RWPE2 (cell line): ENCODE results near the gene STRADB.
"Not testable (repeated sequence)": the region's sequence is repeated elsewhere in the genome, so short reads cannot be mapped to it uniquely, and the experiment has no call there.

Source experiments
- ATAC-seq: fragments of 200-7000 bp; cut with Tn5 transposase; 3 replicates; pipeline ENCODE4 v1.9.1; 2021; ENCODE audit warnings: low read depth
- DNase-seq: peaks from one replicate; pipeline ENCODE4 v3.0.0-alpha.2; 2020; ENCODE audit warnings: low spot score
- H3K27ac ChIP-seq: fragments of 450-650 bp; 2 replicates; pipeline ENCODE4 v1.5.1; 2017; ENCODE audit warnings: mild to moderate bottlenecking; ENCODE audit not compliant: poor library complexity, severe bottlenecking
- H3K27me3 ChIP-seq: fragments of 250-450 bp; sonication (Bioruptor Pico); 2 replicates; pipeline ENCODE4 v1.5.1; 2021; ENCODE audit warnings: mild to moderate bottlenecking, moderate library complexity; ENCODE audit not compliant: insufficient read depth, poor library complexity, severe bottlenecking
- H3K36me3 ChIP-seq: fragments of 250-450 bp; sonication (Bioruptor Pico); 2 replicates; pipeline ENCODE4 v1.5.1; 2020; ENCODE audit warnings: low read depth, mild to moderate bottlenecking, moderate library complexity
- H3K4me1 ChIP-seq: fragments of 250-450 bp; sonication (Bioruptor Pico); 2 replicates; pipeline ENCODE4 v1.5.1; 2021; ENCODE audit warnings: mild to moderate bottlenecking, moderate library complexity; ENCODE audit not compliant: insufficient read depth, poor library complexity, severe bottlenecking
- H3K4me3 ChIP-seq: fragments of 250-450 bp; sonication (Bioruptor Pico); 2 replicates; pipeline ENCODE4 v1.5.1; 2021; ENCODE audit warnings: mild to moderate bottlenecking, moderate library complexity; ENCODE audit not compliant: severe bottlenecking
- H3K9me3 ChIP-seq: fragments of 250-450 bp; sonication (Bioruptor Pico); 2 replicates; pipeline ENCODE4 v1.5.1; 2021; ENCODE audit warnings: mild to moderate bottlenecking, moderate library complexity; ENCODE audit not compliant: severe bottlenecking
- TF ChIP-seq, protein P1 (sequence below): fragments of 450-650 bp; IDR thresholded peaks from one replicate; pipeline ENCODE4 v1.5.1; 2017; ENCODE audit warnings: mild to moderate bottlenecking, moderate library complexity; ENCODE audit not compliant: poor library complexity, severe bottlenecking

The STRADB gene

DNA sequence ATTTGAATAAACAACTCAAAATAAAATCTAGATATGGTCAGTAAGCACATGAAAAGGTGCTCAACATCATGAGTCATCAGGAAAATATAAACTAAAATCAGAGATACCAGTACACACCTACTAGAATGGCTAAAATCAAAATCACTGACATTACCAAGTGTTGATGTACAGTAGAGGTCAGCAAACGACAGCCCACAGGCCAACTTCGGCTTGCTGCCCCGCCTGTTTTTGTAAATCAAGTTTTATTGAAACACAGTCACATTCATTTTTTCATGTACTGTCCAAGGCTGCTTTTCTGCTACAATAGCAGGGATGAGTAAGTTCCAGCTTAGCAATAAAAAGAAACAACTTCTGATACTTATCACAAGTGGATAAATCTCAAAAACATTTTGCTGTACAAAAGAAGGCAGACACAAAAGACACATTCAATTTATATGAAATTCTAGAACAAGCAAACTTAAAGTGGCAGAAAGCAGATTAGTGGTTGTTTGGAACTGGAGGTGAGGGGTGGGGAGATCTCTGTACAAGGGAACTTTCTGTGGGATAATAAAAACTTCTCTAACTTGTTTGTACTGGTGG is 32.4 kb upstream of the STRADB start:
- ATAC-seq (peak; percentile 62; the same call in 2 of the 3 replicates), DNase-seq (no peak)
- peaks cover 19% of the 10 kb centered on the region for H3K4me1 ChIP-seq
- no peaks in the 10 kb centered on the region for H3K27me3 ChIP-seq
- TF ChIP-seq, protein P1, sequence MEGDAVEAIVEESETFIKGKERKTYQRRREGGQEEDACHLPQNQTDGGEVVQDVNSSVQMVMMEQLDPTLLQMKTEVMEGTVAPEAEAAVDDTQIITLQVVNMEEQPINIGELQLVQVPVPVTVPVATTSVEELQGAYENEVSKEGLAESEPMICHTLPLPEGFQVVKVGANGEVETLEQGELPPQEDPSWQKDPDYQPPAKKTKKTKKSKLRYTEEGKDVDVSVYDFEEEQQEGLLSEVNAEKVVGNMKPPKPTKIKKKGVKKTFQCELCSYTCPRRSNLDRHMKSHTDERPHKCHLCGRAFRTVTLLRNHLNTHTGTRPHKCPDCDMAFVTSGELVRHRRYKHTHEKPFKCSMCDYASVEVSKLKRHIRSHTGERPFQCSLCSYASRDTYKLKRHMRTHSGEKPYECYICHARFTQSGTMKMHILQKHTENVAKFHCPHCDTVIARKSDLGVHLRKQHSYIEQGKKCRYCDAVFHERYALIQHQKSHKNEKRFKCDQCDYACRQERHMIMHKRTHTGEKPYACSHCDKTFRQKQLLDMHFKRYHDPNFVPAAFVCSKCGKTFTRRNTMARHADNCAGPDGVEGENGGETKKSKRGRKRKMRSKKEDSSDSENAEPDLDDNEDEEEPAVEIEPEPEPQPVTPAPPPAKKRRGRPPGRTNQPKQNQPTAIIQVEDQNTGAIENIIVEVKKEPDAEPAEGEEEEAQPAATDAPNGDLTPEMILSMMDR: peak; percentile 53
- H3K27ac ChIP-seq: peak overlapping the region; percentile 33
- no peaks in the 10 kb centered on the region for H3K9me3 ChIP-seq
- H3K36me3 ChIP-seq: peaks cover 18% of the 10 kb centered on the region
- H3K4me3 ChIP-seq: no peak overlapping the region

DNA sequence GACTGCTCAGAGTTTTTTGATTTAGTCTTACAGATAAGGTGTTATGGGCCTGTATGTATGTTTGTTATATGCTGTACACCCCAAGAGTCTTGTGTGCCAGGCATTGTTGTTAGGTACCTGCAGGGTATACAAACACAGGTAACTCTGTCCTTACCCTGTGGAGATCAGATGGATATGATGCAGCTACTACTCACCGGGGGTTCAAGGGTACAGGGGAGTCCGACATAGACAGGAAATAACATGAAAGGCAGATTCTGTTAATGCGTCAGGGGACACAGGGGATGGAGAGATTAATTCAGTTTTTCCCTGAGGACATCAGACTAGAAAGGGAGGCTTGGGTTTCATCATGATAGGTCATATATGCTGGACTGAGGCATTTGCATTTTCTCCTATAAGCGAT is 31.6 kb upstream of the STRADB start:
- H3K4me3 ChIP-seq: no peak overlapping the region
- ATAC-seq: no peak
- H3K27ac ChIP-seq: peak overlapping the region; percentile 33
- no peaks in the 10 kb centered on the region for H3K9me3 ChIP-seq
- no peaks in the 10 kb centered on the region for H3K27me3 ChIP-seq
- H3K4me1 ChIP-seq: peaks cover 16% of the 10 kb centered on the region
- TF ChIP-seq, protein P1: no peak
- no peak for DNase-seq
- H3K36me3 ChIP-seq: peaks cover 18% of the 10 kb centered on the region

DNA sequence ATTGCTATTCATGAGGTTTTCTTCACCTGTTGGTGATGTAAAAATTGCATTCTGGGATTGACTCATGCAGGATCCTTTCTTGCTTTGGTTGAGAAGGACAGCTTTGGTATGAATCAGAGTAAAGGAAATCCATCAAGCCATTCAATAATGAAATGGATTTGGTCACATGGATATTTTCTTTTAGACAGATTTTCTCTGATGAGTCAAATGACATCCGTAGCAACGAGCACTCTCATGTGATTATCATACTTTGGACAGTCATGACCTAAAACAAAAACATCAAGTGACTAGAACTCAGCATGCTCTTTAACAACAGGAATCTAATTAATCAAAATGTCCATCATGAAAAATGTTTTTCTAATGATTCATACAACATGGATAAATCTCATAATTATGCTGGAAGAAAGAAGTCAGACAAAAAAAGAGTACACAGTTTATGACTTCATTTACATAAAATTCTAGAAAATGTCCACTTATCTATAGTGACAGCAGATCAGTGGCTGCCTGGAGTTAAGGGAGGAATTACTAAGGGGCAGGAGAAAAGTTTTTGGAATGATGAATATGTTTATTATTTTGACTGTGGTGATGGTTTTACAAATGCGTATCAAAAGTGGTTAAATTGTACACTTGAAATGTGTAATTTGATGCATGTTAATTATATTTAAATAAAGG is 31.0 kb upstream of the STRADB start:
- Histone ChIP-seq H3K9me3 (no peaks in the 10 kb centered on the region), H3K27ac (peak overlapping the region; percentile 33), H3K27me3 (no peaks in the 10 kb centered on the region), H3K4me1 (peaks cover 16% of the 10 kb centered on the region), H3K4me3 (no peak overlapping the region), H3K36me3 (peaks cover 18% of the 10 kb centered on the region)
- DNase-seq (no peak), ATAC-seq (peak; percentile 77)
- TF ChIP-seq, protein P1: no peak

DNA sequence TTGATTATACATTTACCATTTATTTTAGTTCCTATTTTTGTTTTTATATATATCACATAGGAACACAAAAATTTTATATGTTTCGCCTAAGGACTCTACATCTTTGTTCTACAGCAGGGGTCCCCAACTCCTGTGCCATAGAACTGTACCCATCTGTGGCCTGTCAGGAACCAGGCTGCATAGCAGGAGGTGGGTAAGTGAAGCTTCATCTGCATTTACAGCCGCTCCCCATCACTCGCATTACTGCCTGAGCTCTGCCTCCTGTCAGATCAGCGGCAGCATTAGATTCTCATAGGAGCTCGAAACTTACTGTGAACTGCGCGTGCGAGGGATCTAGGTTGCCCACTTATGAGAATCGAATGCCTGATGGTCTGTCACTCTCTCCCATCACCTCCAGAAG is 25.6 kb upstream of the STRADB start:
- ATAC-seq (no peak), DNase-seq (no peak)
- no peak overlapping the region for H3K4me3 ChIP-seq
- H3K4me1 ChIP-seq: peaks cover 5% of the 10 kb centered on the region
- no peaks in the 10 kb centered on the region for H3K27me3 ChIP-seq
- H3K9me3 ChIP-seq: no peaks in the 10 kb centered on the region
- H3K36me3 ChIP-seq: no peaks in the 10 kb centered on the region; the same call in 1 of the 2 replicates
- TF ChIP-seq, protein P1: no peak
- H3K27ac ChIP-seq: no peak overlapping the region

DNA sequence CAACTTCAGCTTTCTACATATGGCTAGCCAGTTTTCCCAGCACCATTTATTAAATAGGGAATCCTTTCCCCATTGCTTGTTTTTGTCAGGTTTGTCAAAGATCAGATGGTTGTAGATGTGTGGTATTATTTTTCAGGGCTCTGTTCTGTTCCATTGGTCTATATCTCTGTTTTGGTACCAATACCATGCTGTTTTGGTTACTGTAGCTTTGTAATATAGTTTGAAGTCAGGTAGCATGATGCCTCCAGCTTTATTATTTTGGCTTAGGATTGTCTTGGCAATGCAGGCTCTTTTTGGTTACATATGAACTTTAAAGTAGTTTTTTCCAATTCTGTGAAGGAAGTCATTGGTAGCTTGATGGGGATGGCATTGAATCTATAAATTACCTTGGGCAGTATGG is 23.2 kb upstream of the STRADB start:
- ATAC-seq, DNase-seq: not testable (repeated sequence)

DNA sequence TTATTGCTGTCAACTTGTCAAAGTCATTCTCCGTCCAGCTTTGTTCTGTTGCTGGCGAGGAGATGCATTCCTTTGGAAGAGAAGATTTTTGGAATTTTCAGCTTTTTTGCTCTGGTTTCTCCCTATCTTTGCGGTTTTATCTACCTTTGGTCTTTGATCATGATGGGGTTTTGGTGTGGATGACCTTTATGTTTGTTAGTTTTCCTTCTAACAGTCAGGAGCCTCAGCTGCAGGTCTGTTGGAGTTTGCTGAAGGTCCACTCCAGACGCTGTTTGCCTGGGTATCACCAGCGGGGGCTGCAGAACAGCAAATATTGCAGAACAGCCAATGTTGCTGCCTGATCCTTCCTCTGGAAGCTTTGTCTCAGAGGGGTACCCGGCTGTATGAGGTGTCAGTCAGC is 21.7 kb upstream of the STRADB start:
- H3K9me3 ChIP-seq, H3K27me3 ChIP-seq, H3K27ac ChIP-seq, H3K36me3 ChIP-seq, DNase-seq, ATAC-seq, H3K4me3 ChIP-seq: not testable (repeated sequence)
- peaks cover 20% of the 10 kb centered on the region for H3K4me1 ChIP-seq

More for the DNA sequence above, 23.2 kb upstream of the STRADB start:
- not testable (repeated sequence) for H3K27me3 ChIP-seq, H3K9me3 ChIP-seq, H3K4me3 ChIP-seq, H3K27ac ChIP-seq, H3K36me3 ChIP-seq
- peaks cover 21% of the 10 kb centered on the region for H3K4me1 ChIP-seq

DNA sequence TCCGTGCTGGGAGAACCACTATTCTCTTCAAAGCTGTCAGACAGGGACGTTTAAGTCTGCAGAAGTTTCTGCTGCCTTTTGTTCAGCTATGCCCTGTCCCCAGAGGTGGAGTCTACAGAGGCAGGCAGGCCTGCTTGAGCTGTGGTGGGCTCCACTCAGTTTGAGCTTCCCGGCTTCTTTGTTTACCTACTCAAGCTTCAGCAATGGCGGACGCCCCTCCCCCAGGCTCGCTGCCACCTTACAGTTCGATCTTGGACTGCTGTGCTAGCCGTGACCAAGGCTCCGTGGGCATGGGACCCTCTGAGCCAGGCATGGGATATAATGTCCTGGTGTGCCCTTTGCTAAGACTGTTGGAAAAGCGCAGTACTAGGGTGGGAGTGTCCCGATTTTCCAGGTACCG is 21.2 kb upstream of the STRADB start:
- not testable (repeated sequence) for H3K27me3 ChIP-seq, H3K27ac ChIP-seq, ATAC-seq, H3K4me3 ChIP-seq, DNase-seq, H3K9me3 ChIP-seq, H3K36me3 ChIP-seq
- peaks cover 20% of the 10 kb centered on the region for H3K4me1 ChIP-seq
